Activated CD4-positive, alpha-beta T cell treated with anti-CD3 and anti-CD28 coated beads, Interleukin-2, Interleukin-4, amounts not matched to agents 100 ng/mL and 50 ng/mL, durations not matched to agents 16 hours and 8 hours (primary cell): Measurements from ENCODE around the gene IGFN1.
"Not testable (repeated sequence)": the region's sequence is repeated elsewhere in the genome, so short reads cannot be mapped to it uniquely, and the experiment has no call there.

Source experiments
- DNase-seq: peaks from one replicate; pipeline ENCODE4 v3.0.0-alpha.2; 2020; ENCODE audit warnings: low spot score

IGFN1 gene

GRCh38 chr1:201190624-201191051 lies at the start of gene IGFN1:
Gene IGFN1, plus strand, starts transcription at chr1:201190824. Its CDS starts 2,470 bp downstream, at chr1:201193294.
- no peak for DNase-seq

- no peak for DNase-seq
Observed at GRCh38 chr1:201140941-201141260, 49.7 kb upstream of the IGFN1 start.

GRCh38 chr1:201141418-201141817 lies 49.2 kb upstream of the IGFN1 start:
- no peak for DNase-seq

GRCh38 chr1:201142011-201142848 lies 48.4 kb upstream of the IGFN1 start:
- no peak for DNase-seq

- no peak for DNase-seq
Observed at GRCh38 chr1:201142849-201143725, 47.5 kb upstream of the IGFN1 start.

- no peak for DNase-seq
Observed at GRCh38 chr1:201143726-201144635, 46.6 kb upstream of the IGFN1 start.

- DNase-seq = no peak
Observed at GRCh38 chr1:201144701-201145100, 45.9 kb upstream of the IGFN1 start.

- DNase-seq = no peak
Observed at GRCh38 chr1:201145132-201145531, 45.5 kb upstream of the IGFN1 start.

GRCh38 chr1:201145816-201146215 lies 44.8 kb upstream of the IGFN1 start:
- no peak for DNase-seq

- DNase-seq = no peak
Observed at GRCh38 chr1:201146626-201147390, 43.8 kb upstream of the IGFN1 start.

GRCh38 chr1:201147396-201148015 lies 43.1 kb upstream of the IGFN1 start:
- DNase-seq = no peak

- DNase-seq = peak; percentile 34
Observed at GRCh38 chr1:201149400-201149799, 41.2 kb upstream of the IGFN1 start.

GRCh38 chr1:201153474-201154388 lies 36.9 kb upstream of the IGFN1 start:
- no peak for DNase-seq

GRCh38 chr1:201154389-201155165 lies 36.0 kb upstream of the IGFN1 start, which contains the start of gene TMEM9:
Gene TMEM9, minus strand, starts transcription at chr1:201154474. Its CDS starts 551 bp downstream, at chr1:201153923.
- DNase-seq = peak; percentile 97

- no peak for DNase-seq
Observed at GRCh38 chr1:201155354-201155753, 35.3 kb upstream of the IGFN1 start.

- no peak for DNase-seq
Observed at GRCh38 chr1:201156346-201156745, 34.3 kb upstream of the IGFN1 start.

GRCh38 chr1:201156819-201157218 lies 33.8 kb upstream of the IGFN1 start:
- no peak for DNase-seq

- DNase-seq = no peak
Observed at GRCh38 chr1:201157949-201158348, 32.7 kb upstream of the IGFN1 start.

- DNase-seq = not testable (repeated sequence)
Observed at GRCh38 chr1:201163036-201163435, 27.6 kb upstream of the IGFN1 start.
